Head of caudate nucleus (tissue), 42 donors: ENCODE data around the gene SDCCAG8.
"Not testable (repeated sequence)": the region's sequence is repeated elsewhere in the genome, so short reads cannot be mapped to it uniquely, and the experiment has no call there.

Source experiments
- DNase-seq, 42 donors: peaks; one replicate each; pipeline versions ENCODE4 v3.0.0 to v3.0.0-alpha.2; 2020 to 2021; ENCODE audit warnings: mixed read lengths in 7 of 42
- intact Hi-C: fragments of 100-400 bp; cut with DNase I; formaldehyde crosslinking; loops from one replicate; pipeline ENCODE4 v1.15.0; 2022

SDCCAG8 gene

GRCh38 chr1:243315455-243315854, 59.6 kb downstream of the SDCCAG8 start:
- no peak for DNase-seq
- intact Hi-C loops: no loop called here

GRCh38 chr1:243315893-243316292, 60.1 kb downstream of the SDCCAG8 start:
- DNase-seq: no peak
- intact Hi-C loops: loop anchor here (2.0 kb wide), 1 partner anchor 61 kb away; the partner anchor contains the start of gene CEP170

- peak; percentile 70 to 93 (median 87) for DNase-seq
- intact Hi-C loops: loop anchor here (2.0 kb wide), 1 partner anchor 62 kb away; the partner anchor contains the start of gene CEP170
Measured at GRCh38 chr1:243316366-243316989, 60.6 kb downstream of the SDCCAG8 start.

GRCh38 chr1:243320224-243320623, 64.4 kb downstream of the SDCCAG8 start:
- intact Hi-C loops: loop anchor here (10.0 kb wide), 1 partner anchor 855 kb away; no protein-coding TSS in a partner anchor
- no peak for DNase-seq

GRCh38 chr1:243322326-243322725, 66.5 kb downstream of the SDCCAG8 start:
- no peak for DNase-seq
- intact Hi-C loops: loop anchor here (10.0 kb wide), 1 partner anchor 858 kb away; no protein-coding TSS in a partner anchor

DNA sequence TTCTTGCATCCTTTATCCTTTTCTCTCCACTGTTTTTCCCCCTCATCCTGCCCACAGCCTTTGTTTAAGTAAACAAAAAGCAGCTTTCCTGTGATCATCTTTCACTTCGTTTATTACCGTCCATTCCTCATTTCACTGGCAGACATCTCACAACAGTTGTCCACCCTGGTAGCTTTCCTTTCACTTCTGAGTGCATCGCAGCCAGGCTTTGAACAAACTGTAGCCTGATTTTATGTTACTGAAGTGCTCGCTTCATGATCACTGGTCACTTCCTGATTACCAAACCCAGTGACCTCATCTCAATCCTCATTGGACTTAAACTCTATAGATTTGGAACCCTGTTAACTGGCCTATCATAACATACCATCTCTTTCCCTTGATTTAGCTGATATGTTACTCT, 67.7 kb downstream of the SDCCAG8 start:
- DNase-seq: no peak
- intact Hi-C loops: loop anchor here (10.0 kb wide), 1 partner anchor 859 kb away; no protein-coding TSS in a partner anchor

DNA sequence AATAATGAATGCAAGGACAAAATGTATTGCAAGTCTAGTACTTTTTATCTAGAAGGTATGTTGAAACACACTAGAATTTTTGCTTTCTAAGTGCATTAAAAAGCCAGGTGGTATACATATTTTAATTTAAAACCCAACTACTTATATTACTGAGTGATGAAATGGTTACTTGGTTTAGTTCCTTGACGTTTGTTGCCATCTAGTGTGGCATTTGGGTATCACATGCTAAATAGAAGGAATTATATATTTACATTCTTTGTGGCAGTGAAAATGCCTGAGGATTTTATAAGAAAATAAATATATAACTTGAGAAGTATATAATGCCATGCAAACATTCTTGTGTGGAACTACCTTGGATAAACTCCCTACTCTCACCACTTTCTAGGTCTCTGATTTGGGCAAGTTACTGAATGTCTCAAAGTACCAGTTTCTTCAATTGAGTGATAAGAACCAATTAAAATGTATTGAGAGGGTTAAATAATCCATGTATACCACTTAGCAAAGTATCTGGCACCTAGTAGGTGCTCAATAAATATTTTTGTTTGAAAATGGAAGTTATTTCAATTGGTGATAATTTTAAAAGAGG, 69.6 kb downstream of the SDCCAG8 start:
- intact Hi-C loops: loop anchor here (5.0 to 10.0 kb wide), 2 partner anchors 498 to 861 kb away; no protein-coding TSS in a partner anchor
- peak in 5 of 42 donors; percentile 27 to 69 (median 36) for DNase-seq

DNA sequence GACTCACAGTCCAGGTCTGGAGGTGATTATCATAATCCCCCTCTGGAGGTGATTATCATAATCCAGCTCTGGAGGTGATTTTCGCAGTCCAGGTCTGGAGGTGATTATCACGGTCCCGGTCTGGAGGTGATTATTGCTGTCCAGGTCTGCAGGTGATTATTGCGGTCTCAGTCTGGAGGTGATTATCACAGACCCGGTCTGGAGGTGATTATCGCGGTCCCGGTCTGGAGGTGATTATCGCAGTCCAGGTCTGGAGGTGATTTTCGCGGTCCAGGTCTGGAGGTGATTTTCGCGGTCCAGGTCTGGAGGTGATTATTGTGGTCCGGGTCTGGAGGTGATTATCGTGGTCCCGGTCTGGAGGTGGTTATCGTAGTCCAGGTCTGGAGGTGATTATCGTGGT, 76.6 kb downstream of the SDCCAG8 start:
- intact Hi-C loops: no loop called here
- no peak for DNase-seq

DNA sequence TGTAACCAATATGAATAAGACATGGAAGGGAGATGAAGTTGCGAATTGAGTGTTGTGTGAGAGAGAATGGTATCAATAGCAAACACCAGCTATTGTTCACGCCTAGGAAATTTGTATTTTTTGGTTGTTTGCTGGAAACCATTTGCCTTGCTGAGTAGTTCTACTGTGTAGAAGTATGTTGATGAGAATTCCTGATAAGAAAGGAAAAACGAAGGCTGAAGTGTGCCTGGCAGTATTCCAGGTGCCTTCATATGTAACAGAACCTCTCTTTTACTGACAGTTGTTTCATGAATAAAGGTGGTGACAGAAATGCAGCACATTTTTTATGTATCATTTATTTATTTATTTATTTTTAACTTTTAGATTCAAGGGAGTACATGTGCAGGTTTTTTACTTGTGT, 79.5 kb downstream of the SDCCAG8 start:
- intact Hi-C loops: no loop called here
- DNase-seq: no peak

DNA sequence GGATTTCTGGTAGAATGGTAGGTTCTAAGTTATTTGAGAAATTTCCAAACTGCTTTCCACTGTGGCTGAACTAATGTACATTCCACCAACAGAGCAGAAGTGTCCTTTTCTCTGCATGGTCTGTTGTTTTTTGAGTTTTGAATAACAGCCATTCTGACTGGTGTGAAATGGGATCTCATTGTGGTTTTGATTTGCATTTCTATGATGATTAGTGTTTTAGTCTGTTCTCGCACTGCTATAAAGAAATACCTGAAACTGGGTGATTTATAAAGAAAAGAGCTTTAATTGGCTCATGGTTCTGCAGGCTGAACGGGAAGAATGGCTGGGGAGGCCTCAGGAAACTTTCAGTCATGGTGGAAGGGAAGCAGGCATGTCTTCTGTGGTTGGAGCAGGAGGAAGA, 80.3 kb downstream of the SDCCAG8 start:
- intact Hi-C loops: no loop called here
- DNase-seq: no peak

DNA sequence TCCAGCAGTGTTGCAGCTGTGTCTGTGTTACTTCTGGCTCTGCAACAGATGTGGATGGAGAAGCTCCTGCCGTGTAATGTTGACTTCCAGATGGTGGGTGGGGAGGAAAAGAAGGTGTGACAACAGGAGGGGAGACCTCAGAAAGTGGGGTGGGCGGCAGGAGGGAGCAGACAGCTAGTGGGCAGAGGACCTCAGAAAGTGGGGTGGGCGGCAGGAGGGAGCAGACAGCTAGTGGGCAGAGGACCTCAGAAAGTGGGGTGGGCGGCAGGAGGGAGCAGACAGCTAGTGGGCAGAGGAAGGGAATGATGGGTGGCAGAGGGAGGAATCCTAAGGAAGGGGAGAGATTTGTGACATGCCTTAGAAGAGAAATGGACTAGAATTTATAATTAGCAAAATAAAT, 83.0 kb downstream of the SDCCAG8 start:
- intact Hi-C loops: not testable (repeated sequence)

GRCh38 chr1:243341074-243341473, 85.2 kb downstream of the SDCCAG8 start:
- intact Hi-C loops: loop anchor here (5.0 to 10.0 kb wide), 3 partner anchors 134 to 931 kb away; no protein-coding TSS in a partner anchor
- DNase-seq: no peak

More for the DNA sequence above, 83.0 kb downstream of the SDCCAG8 start:
- DNase-seq: not testable (repeated sequence)

- intact Hi-C loops: loop anchor here (5.0 to 10.0 kb wide), 3 partner anchors 131 to 928 kb away; no protein-coding TSS in a partner anchor
- DNase-seq: peak in 1 of 42 donors; percentile 24
Measured at GRCh38 chr1:243343970-243344937, 88.4 kb downstream of the SDCCAG8 start.

- DNase-seq: peak in 30 of 42 donors; percentile 12 to 75 (median 41)
- intact Hi-C loops: loop anchor here (5.0 to 10.0 kb wide), 3 partner anchors 130 to 700 kb away; no protein-coding TSS in a partner anchor
Measured at GRCh38 chr1:243345205-243345604, 89.4 kb downstream of the SDCCAG8 start.

DNA sequence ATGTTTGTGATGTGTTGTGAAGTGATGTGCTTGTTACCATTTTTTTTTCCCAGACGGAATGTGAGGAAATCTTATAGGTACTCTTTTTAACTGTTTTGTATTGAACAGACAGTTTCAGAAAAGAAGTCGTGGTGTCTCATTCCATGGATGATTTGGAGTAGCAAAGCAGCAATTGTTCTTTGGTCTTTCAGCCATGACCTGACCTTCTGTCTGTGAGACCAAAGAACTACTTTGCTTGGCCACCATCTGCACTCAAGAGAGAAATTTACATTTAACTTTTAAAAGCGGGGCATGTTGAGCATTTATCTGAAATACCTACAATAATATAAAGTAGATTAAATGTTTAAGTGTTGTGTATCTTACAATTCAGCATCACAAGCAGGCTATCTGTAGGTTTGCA, 90.2 kb downstream of the SDCCAG8 start:
- intact Hi-C loops: loop anchor here (5.0 to 10.0 kb wide), 3 partner anchors 129 to 699 kb away; no protein-coding TSS in a partner anchor

DNA sequence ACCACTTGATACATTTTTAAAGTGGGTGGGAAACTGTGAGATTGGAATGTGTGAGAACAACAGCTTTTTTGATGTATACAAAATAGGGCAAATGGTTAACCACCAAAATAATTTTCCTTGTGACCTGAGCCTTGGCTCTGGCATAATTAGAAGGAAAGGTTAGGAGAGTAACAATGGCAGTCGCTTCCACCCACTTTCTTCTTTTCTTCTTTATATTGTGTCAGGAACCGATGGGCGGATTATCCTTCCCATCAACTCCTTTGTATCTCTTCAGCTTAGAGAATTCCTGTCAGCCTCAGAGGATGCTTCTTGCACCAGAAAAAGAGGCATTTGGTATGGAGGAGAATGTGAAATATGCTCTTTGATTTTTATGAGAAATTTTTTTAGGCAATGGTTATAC, 90.6 kb downstream of the SDCCAG8 start:
- intact Hi-C loops: loop anchor here (5.0 to 10.0 kb wide), 3 partner anchors 128 to 698 kb away; no protein-coding TSS in a partner anchor
- DNase-seq: no peak

More for the DNA sequence above, 90.2 kb downstream of the SDCCAG8 start:
- no peak for DNase-seq

DNA sequence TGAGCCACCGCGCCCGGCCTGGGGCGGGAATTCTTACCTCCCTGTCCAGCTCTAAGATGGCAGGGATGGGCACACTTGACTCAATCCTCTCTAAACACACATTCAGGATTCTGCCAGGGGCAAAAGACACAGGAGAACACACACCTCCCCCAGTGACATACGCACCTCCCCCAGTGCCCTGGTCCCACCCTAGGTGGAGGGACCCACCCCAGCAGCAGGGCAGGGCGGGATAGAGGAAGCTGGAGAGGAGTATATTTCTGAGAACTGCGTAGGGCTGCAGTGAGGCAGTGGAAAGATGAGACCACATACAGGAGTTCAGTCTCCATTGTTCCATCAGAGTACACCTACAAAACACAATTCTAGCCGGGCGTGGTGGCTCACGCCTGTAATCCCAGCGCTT, 92.5 kb downstream of the SDCCAG8 start:
- intact Hi-C loops: loop anchor here (5.0 to 10.0 kb wide), 3 partner anchors 126 to 696 kb away; no protein-coding TSS in a partner anchor

DNA sequence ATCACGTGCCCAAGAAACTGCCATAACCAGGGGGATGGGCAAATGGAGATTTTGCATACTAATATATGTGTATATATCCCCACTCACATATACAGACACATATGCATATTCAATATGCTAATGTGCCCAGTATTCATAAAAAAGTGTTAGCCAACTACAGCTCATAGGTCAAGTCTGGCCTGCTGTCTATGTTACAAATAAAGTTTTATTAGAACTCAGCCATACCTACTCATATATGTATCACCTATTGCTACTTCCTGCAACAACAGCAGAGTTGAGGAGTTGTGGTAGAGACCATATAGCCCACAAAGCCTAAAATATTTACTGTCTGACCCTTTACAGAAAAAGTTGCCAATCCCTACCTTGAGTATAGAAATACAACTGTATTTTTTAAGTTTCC, 93.3 kb downstream of the SDCCAG8 start:
- no peak for DNase-seq
- intact Hi-C loops: loop anchor here (5.0 to 10.0 kb wide), 3 partner anchors 126 to 696 kb away; no protein-coding TSS in a partner anchor

More for the DNA sequence above, 92.5 kb downstream of the SDCCAG8 start:
- no peak for DNase-seq

GRCh38 chr1:243351337-243351736, 95.5 kb downstream of the SDCCAG8 start:
- intact Hi-C loops: no loop called here

More at GRCh38 chr1:243351337-243351736, 95.5 kb downstream of the SDCCAG8 start:
- no peak for DNase-seq
